Measurements from ENCODE around the gene TRAPPC6A.
A peak's percentile ranks its signal among the peaks of the same experiment; 100 is the strongest.

- TF ChIP-seq CTCF (conservative IDR thresholded peaks at IDR 0.05; ENCODE audit: low read depth, low read length), result peak; percentile 31; the same call in 1 of the 2 replicates
- TF ChIP-seq CHD1 (IDR thresholded peaks at IDR 0.05; ENCODE audit: low read depth, low read length), result no peak
- TF ChIP-seq MAZ (IDR thresholded peaks at IDR 0.05; ENCODE audit: borderline replicate concordance, low read depth, low read length), result no peak
- TF ChIP-seq POLR2A (IDR thresholded peaks at IDR 0.05; ENCODE audit: low read depth, low read length), result no peak
- peak; percentile 30; the same call in 1 of the 2 replicates for TF ChIP-seq RAD21 (IDR thresholded peaks at IDR 0.05; ENCODE audit: low read length)
- TF ChIP-seq USF2 (IDR thresholded peaks at IDR 0.05; ENCODE audit: low read depth, low read length), result no peak
- TF ChIP-seq MXI1 (IDR thresholded peaks at IDR 0.05; ENCODE audit: borderline replicate concordance, low read depth, low read length), result no peak
- peak; percentile 9; the same call in 1 of the 2 replicates for TF ChIP-seq SMC3 (IDR thresholded peaks at IDR 0.05; ENCODE audit: low read depth, low read length)
- no peak for TF ChIP-seq BHLHE40 (IDR thresholded peaks at IDR 0.05; ENCODE audit: low read depth, low read length)
- TF ChIP-seq RFX5 (IDR thresholded peaks at IDR 0.05; ENCODE audit: low read depth, low read length), result no peak
Measured at GRCh38 chr19:45130888-45131615, 47.0 kb downstream of the TRAPPC6A start.

Data from IMR-90 (cell line).